B cell (primary cell): ENCODE data around the gene LMO7. TPM values are rescaled to one million over a fixed set of nuclear protein-coding genes. Genes with fewer than 3 reads are reported as not detected.

ENCODE experiments used
- ATAC-seq: fragments of 200-7000 bp; cut with Tn5 transposase; one replicate; pipeline ENCODE4 v1.10.0; 2021; ENCODE audit warnings: low read depth, mild to moderate bottlenecking, moderate number of reproducible peaks, moderate library complexity
- CTCF ChIA-PET: fragments of 350-600 bp; sonication (Branson Sonifier 250); formaldehyde crosslinking; loops from one replicate; lab custom pipeline; 2021; ENCODE audit warnings: antibody characterized with exemption, inconsistent platforms; lab: Charles Lee
- POLR2A ChIA-PET: fragments of 350-600 bp; sonication (Branson Sonifier 250); formaldehyde crosslinking; loops from one replicate; lab custom pipeline; 2021; ENCODE audit warnings: antibody characterized with exemption; lab: Charles Lee
- DNase-seq: peaks from one replicate; pipeline ENCODE4 v3.0.0; 2013
- H2AFZ ChIP-seq: 2 replicates; pipeline ENCODE4 v1.6.1; 2012; ENCODE audit warnings: mild to moderate bottlenecking, low read depth, low read length; ENCODE audit not compliant: insufficient read depth, poor library complexity, severe bottlenecking
- H3K27ac ChIP-seq, 2 donors: 1 replicate in 1 of 2; 2 replicates in 1 of 2; pipeline ENCODE4 v1.5.1; 2012 to 2013; ENCODE audit warnings: low read length in 2 of 2, mild to moderate bottlenecking in 2 of 2, moderate library complexity in 1 of 2
- H3K27me3 ChIP-seq, 4 experiments: fragments of 200-600 bp in 1 of 4; sonication (generic) in 1 of 4; replicated peaks in 1 of 4; 1 replicate in 2 of 4; 2 replicates in 2 of 4; pipeline versions ENCODE4 v1.6.1 to v1.7.0; 2013 to 2016; ENCODE audit warnings: low read length in 3 of 4, mild to moderate bottlenecking in 2 of 4, mixed read lengths in 1 of 4, moderate library complexity in 1 of 4; ENCODE audit not compliant: insufficient read depth in 4 of 4, control insufficient read depth in 3 of 4; ENCODE audit errors: control extremely low read depth in 1 of 4
- H3K36me3 ChIP-seq, 2 experiments: replicated peaks in 1 of 2; 1 replicate in 1 of 2; 2 replicates in 1 of 2; pipeline versions ENCODE4 v1.6.1 to v1.7.1; 2013; ENCODE audit warnings: low read length in 1 of 2; ENCODE audit not compliant: insufficient read depth in 2 of 2, control insufficient read depth in 1 of 2; ENCODE audit errors: control extremely low read depth in 1 of 2, extremely low read depth in 1 of 2
- H3K4me1 ChIP-seq, 2 donors: fragments of 200-600 bp in 1 of 2; sonication (generic) in 1 of 2; 1 replicate in 1 of 2; 2 replicates in 1 of 2; pipeline versions ENCODE4 v1.5.1 to v1.6.1; 2013 to 2017; ENCODE audit warnings: low read length in 2 of 2; ENCODE audit not compliant: control insufficient read depth in 2 of 2, insufficient read depth in 2 of 2
- H3K4me2 ChIP-seq: replicated peaks from 2 replicates; pipeline ENCODE3; 2012; ENCODE audit warnings: mild to moderate bottlenecking, low read depth, low read length; ENCODE audit not compliant: poor library complexity, severe bottlenecking
- H3K4me3 ChIP-seq, 5 experiments: fragments of 200-600 bp in 1 of 5; sonication (generic) in 1 of 5; 1 replicate in 3 of 5; 2 replicates in 2 of 5; pipeline versions ENCODE4 v1.5.1 to v1.7.0; 2011 to 2016; ENCODE audit warnings: low read length in 4 of 5, mild to moderate bottlenecking in 4 of 5, low read depth in 2 of 5, control low read depth in 1 of 5, moderate library complexity in 1 of 5; ENCODE audit not compliant: insufficient read depth in 1 of 5; ENCODE audit errors: control extremely low read depth in 1 of 5, extremely low read depth in 1 of 5
- H3K79me2 ChIP-seq: fragments of 200-600 bp; sonication (generic); one replicate; pipeline ENCODE4 v1.6.0; 2016; ENCODE audit warnings: low read length; ENCODE audit not compliant: control insufficient read depth, insufficient read depth
- H3K9ac ChIP-seq: fragments of 200-600 bp; sonication (generic); 2 replicates; pipeline ENCODE4 v1.6.1; 2017; ENCODE audit warnings: mild to moderate bottlenecking, low read length, moderate library complexity
- H3K9me3 ChIP-seq, 3 donors: one replicate each; pipeline versions ENCODE4 v1.6.1 to v1.7.1; 2013; ENCODE audit warnings: low read length in 2 of 3; ENCODE audit not compliant: control insufficient read depth in 2 of 3, insufficient read depth in 1 of 3; ENCODE audit errors: control extremely low read depth in 1 of 3
- H4K20me1 ChIP-seq: 2 replicates; pipeline ENCODE4 v1.6.0; 2012; ENCODE audit warnings: mild to moderate bottlenecking, low read length; ENCODE audit not compliant: insufficient read depth, control insufficient read depth, poor library complexity, severe bottlenecking
- H3K27ac Mint-ChIP-seq: one replicate; pipeline ENCODE4 v1.8.0; 2021; ENCODE audit warnings: mixed read lengths
- H3K27me3 Mint-ChIP-seq: one replicate; pipeline ENCODE4 v1.8.0; 2021; ENCODE audit warnings: mixed read lengths
- H3K4me1 Mint-ChIP-seq: one replicate; pipeline ENCODE4 v1.8.0; 2021; ENCODE audit warnings: mixed read lengths
- H3K4me3 Mint-ChIP-seq: one replicate; pipeline ENCODE4 v1.8.0; 2021; ENCODE audit warnings: mixed read lengths
- H3K9me3 Mint-ChIP-seq: one replicate; pipeline ENCODE4 v1.8.0; 2022; ENCODE audit warnings: mixed read lengths; ENCODE audit not compliant: insufficient read depth
- CTCF ChIP-seq: fragments of 200-600 bp; IDR thresholded peaks from one replicate; pipeline ENCODE4 v1.8.0; 2022; ENCODE audit warnings: antibody characterized with exemption, mild to moderate bottlenecking
- EZH2 ChIP-seq: IDR thresholded peaks from 2 replicates; pipeline ENCODE4 v1.6.1; 2012; ENCODE audit warnings: borderline replicate concordance, low read depth, mild to moderate bottlenecking, moderate library complexity, low read length; ENCODE audit not compliant: insufficient read depth, poor library complexity, severe bottlenecking
- WGBS: methylation state at CpG from one replicate; pipeline ENCODE4 v1.1.5; 2013; ENCODE audit warnings: missing lambda C conversion rate; ENCODE audit not compliant: insufficient coverage; 5-methylcytosine and 5-hydroxymethylcytosine counted together
- intact Hi-C: fragments of 100-400 bp; cut with micrococcal nuclease; formaldehyde crosslinking; loops from one replicate; pipeline ENCODE4 v1.10.0; 2022
- polyA plus RNA-seq: library from polyadenylated mRNA; depleted of rRNA; stranded (reverse); fragments of >200 nt; gene quantifications from 2 replicates; pipeline ENCODE4 v1.2.3, GENCODE V29; 2012
- total RNA-seq, 2 donors: library from RNA; stranded (reverse); fragments of 120-200 nt in 1 of 2; gene quantifications; 1 replicate in 1 of 2; 2 replicates in 1 of 2; pipeline versions ENCODE4 v1.2.3 to v1.2.4, GENCODE V29; 2013 to 2022

The LMO7 gene
- total and polyA plus RNA-seq, 2 donors (not counting 1 experiment from before 2014, with no cell fraction given): 7.8 to 17.4 TPM

GRCh38 chr13:75643693-75644092 is 7.6 kb downstream of the LMO7 start:
- DNase-seq (no peak), ATAC-seq (no peak)
- Mint-ChIP-seq H3K27me3 (no peaks in the 10 kb centered on the region), H3K4me3 (no peak overlapping the region), H3K4me1 (peaks cover 22% of the 10 kb centered on the region), H3K27ac (no peak overlapping the region), H3K9me3 (no peaks in the 10 kb centered on the region)
- Histone ChIP-seq H3K4me3 (no peak overlapping the region), H3K4me1 (peaks cover 13 to 16% of the 10 kb centered on the region in 2 donors), H3K9ac (no peak overlapping the region), H2AFZ (no peak overlapping the region), H3K36me3 (no peaks in the 10 kb centered on the region), H3K9me3 (no peaks in the 10 kb centered on the region), H3K4me2 (no peak overlapping the region), H3K27me3 (no peaks in the 10 kb centered on the region), H3K79me2 (no peaks in the 10 kb centered on the region), H4K20me1 (no peaks in the 10 kb centered on the region), H3K27ac (no peak overlapping the region)
- no peak for TF ChIP-seq CTCF
- TF ChIP-seq EZH2: no peak
- POLR2A ChIA-PET: no interaction called here
- CTCF ChIA-PET: no interaction called here
- intact Hi-C loops: no loop called here

DNA sequence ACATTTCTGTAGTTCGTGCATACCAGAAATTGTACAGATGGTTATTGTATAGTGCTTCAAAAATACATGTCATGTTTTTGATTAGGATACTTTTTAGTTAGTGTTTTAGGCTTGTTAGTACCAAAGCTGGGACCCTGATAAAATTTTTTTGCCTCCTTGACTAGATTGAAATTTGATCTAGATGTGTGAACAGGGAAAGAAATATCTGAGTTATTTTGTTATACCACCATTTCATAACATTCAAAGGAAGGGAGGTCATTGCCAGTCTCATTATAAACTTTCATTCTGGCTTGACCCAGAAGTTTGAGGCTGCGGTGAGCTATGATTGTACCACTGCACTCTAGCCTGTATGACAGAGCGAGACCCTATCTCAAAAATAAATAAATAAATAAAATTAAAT is 9.0 kb downstream of the LMO7 start:
- no peak for ATAC-seq
- no peaks in the 10 kb centered on the region for H4K20me1 ChIP-seq
- H2AFZ ChIP-seq: no peak overlapping the region
- no peak for TF ChIP-seq CTCF
- TF ChIP-seq EZH2: no peak
- no peaks in the 10 kb centered on the region for H3K79me2 ChIP-seq
- no peaks in the 10 kb centered on the region for H3K9me3 Mint-ChIP-seq
- POLR2A ChIA-PET: no interaction called here
- H3K4me1 ChIP-seq: peaks cover 13 to 16% of the 10 kb centered on the region in 2 donors
- no peaks in the 10 kb centered on the region for H3K36me3 ChIP-seq
- CTCF ChIA-PET: no interaction called here
- H3K4me3 Mint-ChIP-seq: no peak overlapping the region
- no peak overlapping the region for H3K4me2 ChIP-seq
- no peak overlapping the region for H3K27ac ChIP-seq
- H3K9me3 ChIP-seq: no peaks in the 10 kb centered on the region
- intact Hi-C loops: no loop called here
- H3K27me3 Mint-ChIP-seq: no peaks in the 10 kb centered on the region
- DNase-seq: no peak
- no peaks in the 10 kb centered on the region for H3K27me3 ChIP-seq
- H3K9ac ChIP-seq: no peak overlapping the region
- WGBS: no CpG with 5 or more reads among the region's 3 CpGs
- no peak overlapping the region for H3K4me3 ChIP-seq
- no peak overlapping the region for H3K27ac Mint-ChIP-seq
- peaks cover 25% of the 10 kb centered on the region for H3K4me1 Mint-ChIP-seq
